GM19240 (cell line): Measurements from ENCODE around the gene IZUMO1.

Source experiments
- DNase-seq: peaks from one replicate; pipeline ENCODE4 v3.0.0; 2011; ENCODE audit warnings: low spot score; ENCODE audit not compliant: insufficient read length

Gene IZUMO1

GRCh38 chr19:48757089-48757675 is 10.5 kb upstream of the IZUMO1 start:
- no peak for DNase-seq

GRCh38 chr19:48756686-48757085 is 10.0 kb upstream of the IZUMO1 start:
- no peak for DNase-seq

GRCh38 chr19:48756212-48756611 is 9.5 kb upstream of the IZUMO1 start:
- no peak for DNase-seq

- no peak for DNase-seq
These were observed 9.1 kb upstream of the IZUMO1 start for GRCh38 chr19:48755787-48756186.

- no peak for DNase-seq
These were observed 8.5 kb upstream of the IZUMO1 start, which contains the start of gene FGF21 for GRCh38 chr19:48755084-48755641. Gene FGF21, plus strand, starts transcription at chr19:48755524. Its CDS starts 713 bp downstream, at chr19:48756237.

- no peak for DNase-seq
These were observed 6.0 kb upstream of the IZUMO1 start, which contains the start of gene FUT1 for GRCh38 chr19:48752496-48753365. Gene FUT1, minus strand, starts transcription at chr19:48752641. Its CDS starts 1,360 bp downstream, at chr19:48751281.

GRCh38 chr19:48751845-48752495 is 5.3 kb upstream of the IZUMO1 start:
- no peak for DNase-seq

GRCh38 chr19:48750771-48751504 is 4.2 kb upstream of the IZUMO1 start:
- no peak for DNase-seq

- DNase-seq, result no peak
These were observed 3.6 kb upstream of the IZUMO1 start for GRCh38 chr19:48750351-48750750.

GRCh38 chr19:48749571-48750198 is 3.0 kb upstream of the IZUMO1 start:
- no peak for DNase-seq

GRCh38 chr19:48746110-48746509 is 599 bp downstream of the IZUMO1 start:
- DNase-seq, result no peak

- DNase-seq, result no peak
These were observed 1.3 kb downstream of the IZUMO1 start for GRCh38 chr19:48745208-48745995.

GRCh38 chr19:48742096-48742495 is 4.6 kb downstream of the IZUMO1 start:
- DNase-seq, result no peak

- DNase-seq, result no peak
These were observed 5.3 kb downstream of the IZUMO1 start for GRCh38 chr19:48741129-48741999.

GRCh38 chr19:48740164-48740972 is 6.3 kb downstream of the IZUMO1 start, which contains the start of gene RASIP1:
Gene RASIP1, minus strand, starts transcription at chr19:48740610. Its CDS starts 328 bp downstream, at chr19:48740282.
- DNase-seq, result no peak

GRCh38 chr19:48739404-48740163 is 7.1 kb downstream of the IZUMO1 start:
- no peak for DNase-seq
